Activated T-cell treated with anti-CD3 and anti-CD28 coated beads for 48 hours (primary cell): ENCODE results near the gene MMP24.
"Not testable (repeated sequence)": the region's sequence is repeated elsewhere in the genome, so short reads cannot be mapped to it uniquely, and the experiment has no call there.

Experiments used
- DNase-seq: peaks from one replicate; pipeline ENCODE4 v3.0.0-alpha.2; 2020; ENCODE audit warnings: low read depth

The MMP24 gene

GRCh38 chr20:35311822-35312221 lies 85.3 kb downstream of the MMP24 start:
- no peak for DNase-seq

DNA sequence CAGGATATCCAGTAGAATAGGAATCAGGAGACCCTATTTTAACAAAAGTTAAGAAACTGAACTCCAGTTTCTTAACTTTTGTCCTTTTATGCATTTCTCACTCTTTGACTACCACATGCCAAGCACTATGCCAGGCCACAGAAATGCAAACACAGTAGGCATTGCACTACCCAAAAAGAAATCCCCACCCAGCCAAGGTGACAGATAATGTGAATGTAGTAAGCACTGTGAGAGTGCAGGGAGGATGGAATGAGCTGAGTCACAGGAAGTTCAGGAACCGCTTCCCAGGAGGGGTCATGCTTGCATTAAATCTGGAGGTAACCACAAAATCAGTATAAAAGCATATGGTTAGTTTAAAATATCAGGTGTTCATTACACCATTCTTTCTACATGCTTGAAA lies 85.8 kb downstream of the MMP24 start:
- DNase-seq: no peak

DNA sequence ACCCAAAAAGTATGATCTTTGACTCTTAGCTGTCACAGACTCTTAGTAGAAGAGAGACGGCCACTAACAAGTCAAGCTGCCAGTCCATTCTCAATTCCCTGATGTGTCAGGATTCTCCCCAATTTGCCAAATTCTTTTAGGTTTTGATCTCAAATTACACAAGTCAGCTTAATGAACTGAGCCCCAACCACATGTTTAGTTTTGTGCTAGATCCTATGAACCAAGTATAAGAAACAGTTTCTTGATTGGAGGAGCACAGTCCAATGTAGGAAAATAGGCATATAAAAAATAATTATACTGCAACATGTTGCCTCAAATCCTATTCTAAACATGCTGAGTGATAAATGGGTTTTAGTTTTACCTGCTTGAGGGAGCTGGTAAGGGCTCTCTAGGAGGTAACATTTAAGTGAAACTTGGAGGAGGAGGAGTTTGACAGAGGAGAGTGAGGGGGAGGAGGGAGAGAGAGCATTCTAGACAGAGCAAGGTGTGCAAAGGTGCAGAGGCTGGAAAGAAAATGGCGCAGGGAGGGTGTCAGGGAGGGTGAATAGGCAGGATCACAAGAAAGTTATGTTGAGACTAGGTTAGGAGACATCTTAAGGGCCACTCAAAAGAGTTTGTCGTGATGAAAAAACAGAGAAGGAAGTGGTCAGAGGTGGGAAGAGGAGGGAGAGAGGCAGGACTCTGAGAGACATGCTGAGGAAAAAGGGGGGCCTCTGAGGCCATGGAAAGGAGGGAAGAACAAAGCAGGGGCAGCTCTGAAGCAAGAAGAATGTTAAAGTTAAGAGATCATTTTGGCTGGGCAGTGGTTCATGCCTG lies 88.5 kb downstream of the MMP24 start:
- no peak for DNase-seq

DNA sequence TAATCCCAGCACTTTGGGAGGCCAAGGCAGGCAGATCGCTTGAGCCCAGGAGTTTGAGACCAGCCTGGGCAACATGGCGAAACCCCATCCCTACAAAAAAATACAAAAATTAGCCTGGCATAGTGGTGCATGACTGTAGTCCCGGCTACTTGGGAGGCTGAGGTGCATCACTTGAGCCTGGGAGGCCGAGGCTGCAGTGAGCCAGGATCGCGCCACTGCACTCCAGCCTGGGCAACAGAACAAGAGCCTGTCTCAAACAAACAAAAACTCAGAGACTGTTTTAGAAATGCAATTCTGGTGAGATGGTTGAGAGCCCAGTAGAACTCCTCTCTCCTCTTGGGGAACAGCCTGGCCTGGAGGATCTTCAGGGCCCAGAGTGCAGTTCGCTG lies 89.1 kb downstream of the MMP24 start:
- DNase-seq: not testable (repeated sequence)

DNA sequence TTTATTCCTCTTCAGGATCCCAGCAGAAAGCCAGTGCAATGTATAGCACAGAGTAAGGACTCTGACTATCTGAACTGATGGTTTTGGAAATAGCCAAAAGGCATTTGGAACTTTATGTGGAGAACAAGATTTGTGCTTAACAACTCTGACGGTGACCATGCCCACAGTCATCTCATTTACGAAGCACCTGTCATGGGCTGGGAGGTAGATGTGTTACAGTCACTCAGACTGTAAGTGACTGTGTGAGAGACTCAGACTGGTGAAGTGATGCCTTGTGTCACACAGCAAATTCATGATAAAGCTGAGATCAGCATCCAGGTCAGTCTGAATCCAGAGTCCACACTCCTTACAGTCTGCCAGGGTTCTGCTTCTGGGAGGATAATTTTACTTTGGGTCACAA lies 89.6 kb downstream of the MMP24 start:
- DNase-seq: no peak

DNA sequence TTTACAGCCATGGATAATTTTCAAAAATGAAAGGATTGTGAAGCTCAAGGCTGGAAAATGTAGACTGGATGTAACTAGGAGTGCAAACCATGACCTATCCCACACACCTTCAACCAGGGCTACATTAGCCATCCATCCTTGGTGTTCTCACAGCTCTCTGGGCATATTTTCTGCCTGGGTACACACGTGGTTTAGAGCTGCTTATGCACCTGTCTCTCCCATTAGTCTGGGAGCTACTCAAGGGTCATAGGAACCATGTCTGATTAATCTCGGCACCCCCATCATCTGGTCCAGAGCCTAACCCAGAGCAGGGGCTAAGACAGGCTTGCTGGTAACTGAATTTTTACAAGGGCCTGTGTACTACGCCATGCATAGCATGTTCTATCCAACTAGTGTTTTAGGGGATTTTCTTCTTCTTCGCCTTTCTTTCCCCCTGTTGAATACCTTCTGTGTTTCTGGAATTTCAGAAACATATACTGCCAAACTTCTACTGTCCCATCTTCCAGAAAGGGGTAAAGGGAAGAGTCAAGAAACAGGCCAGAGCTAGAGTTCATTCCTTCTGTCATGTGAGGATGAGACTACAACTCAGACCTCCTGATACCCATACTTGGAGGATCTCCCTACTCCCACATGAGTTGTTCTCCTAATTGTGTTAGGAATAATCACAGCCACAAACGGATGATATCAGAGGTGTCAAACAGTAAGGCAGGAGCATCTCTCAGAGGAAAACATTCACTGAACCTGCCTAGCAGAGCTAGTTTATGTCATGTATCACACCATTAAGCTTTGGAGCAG lies 91.1 kb downstream of the MMP24 start:
- DNase-seq: no peak

- no peak for DNase-seq
These were observed 92.1 kb downstream of the MMP24 start for GRCh38 chr20:35318502-35319157.

GRCh38 chr20:35319192-35319870 lies 92.8 kb downstream of the MMP24 start:
- no peak for DNase-seq

GRCh38 chr20:35319871-35320197 lies 93.3 kb downstream of the MMP24 start:
- no peak for DNase-seq

DNA sequence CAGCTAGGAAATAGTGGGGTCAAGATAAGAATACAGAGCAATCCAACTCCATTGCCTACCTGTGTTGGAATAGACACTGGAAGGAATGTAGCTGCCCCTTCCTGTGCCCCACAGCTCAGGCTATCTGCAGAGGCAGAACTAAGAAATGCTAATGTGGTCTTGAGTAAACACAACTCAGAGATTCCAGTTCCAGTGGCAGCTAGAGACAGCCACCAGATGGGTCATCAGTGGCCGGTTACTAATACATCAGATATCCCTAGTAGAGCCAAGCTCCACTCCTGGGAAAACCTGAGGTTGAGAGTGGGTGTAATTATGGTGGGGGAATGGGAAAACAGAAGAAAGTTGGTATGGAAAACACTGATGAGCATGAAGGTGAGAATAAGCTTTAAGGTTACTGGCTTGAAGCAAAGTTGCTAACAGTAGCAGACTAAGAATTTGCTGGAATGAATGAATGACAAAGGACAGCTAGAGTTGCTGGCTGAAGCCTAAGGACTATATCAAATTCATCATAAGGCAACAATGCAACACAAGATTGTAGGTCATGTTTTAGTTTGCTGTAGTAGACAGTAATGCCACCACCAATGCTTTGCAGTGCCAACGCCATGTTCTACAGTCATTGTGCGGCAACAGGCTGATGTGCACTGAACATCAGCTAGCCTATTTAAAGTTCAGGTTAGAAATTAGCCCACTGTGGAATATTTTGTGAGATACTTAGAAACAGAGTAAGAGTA lies 94.1 kb downstream of the MMP24 start:
- DNase-seq: no peak

- no peak for DNase-seq
These were observed 98.9 kb downstream of the MMP24 start for GRCh38 chr20:35325401-35325800.

GRCh38 chr20:35326021-35326739 lies 99.7 kb downstream of the MMP24 start:
- DNase-seq: no peak
